Thyroid gland (tissue), 4 donors: ENCODE data around the gene BHLHA9.

Source experiments
- POLR2A ChIP-seq, 2 donors: fragments of 450-650 bp; IDR thresholded peaks; one replicate each; pipeline ENCODE4 v1.6.1; 2017; ENCODE audit warnings: antibody characterized with exemption in 2 of 2, mild to moderate bottlenecking in 2 of 2, moderate library complexity in 1 of 2
- TF ChIP-seq, protein P1 (sequence below), 6 experiments: fragments of 200-600 bp in 3 of 6; fragments of 450-650 bp in 3 of 6; sonication (generic) in 3 of 6; IDR thresholded peaks; one replicate each; pipeline ENCODE4 v1.5.1; 2016 to 2019; ENCODE audit warnings: antibody characterized with exemption in 6 of 6, mild to moderate bottlenecking in 2 of 6, inconsistent platforms in 1 of 6, moderate library complexity in 1 of 6

DNA sequence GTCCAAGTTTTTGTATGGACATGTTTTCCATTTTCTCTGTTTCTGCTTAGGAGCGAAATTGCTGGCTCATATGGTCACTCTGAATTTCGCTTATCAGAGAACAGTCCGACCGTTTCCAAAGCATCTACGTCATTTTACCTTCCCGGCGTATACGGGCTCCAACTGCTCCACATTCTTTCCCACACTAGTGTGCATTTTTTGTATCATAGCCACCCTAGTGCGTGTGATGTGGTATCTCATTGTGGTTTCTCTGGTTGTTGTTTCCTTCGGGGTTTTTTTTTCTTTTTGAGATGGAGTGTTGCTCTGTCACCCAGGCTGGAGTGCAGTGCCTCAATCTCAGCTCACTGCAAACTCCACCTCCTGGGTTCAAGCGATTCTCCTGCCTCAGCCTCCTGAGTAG, 31.0 kb upstream of the BHLHA9 start:
- TF ChIP-seq, protein P1, sequence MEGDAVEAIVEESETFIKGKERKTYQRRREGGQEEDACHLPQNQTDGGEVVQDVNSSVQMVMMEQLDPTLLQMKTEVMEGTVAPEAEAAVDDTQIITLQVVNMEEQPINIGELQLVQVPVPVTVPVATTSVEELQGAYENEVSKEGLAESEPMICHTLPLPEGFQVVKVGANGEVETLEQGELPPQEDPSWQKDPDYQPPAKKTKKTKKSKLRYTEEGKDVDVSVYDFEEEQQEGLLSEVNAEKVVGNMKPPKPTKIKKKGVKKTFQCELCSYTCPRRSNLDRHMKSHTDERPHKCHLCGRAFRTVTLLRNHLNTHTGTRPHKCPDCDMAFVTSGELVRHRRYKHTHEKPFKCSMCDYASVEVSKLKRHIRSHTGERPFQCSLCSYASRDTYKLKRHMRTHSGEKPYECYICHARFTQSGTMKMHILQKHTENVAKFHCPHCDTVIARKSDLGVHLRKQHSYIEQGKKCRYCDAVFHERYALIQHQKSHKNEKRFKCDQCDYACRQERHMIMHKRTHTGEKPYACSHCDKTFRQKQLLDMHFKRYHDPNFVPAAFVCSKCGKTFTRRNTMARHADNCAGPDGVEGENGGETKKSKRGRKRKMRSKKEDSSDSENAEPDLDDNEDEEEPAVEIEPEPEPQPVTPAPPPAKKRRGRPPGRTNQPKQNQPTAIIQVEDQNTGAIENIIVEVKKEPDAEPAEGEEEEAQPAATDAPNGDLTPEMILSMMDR (IDR thresholded peaks at IDR 0.05) = no peak
- no peak for TF ChIP-seq POLR2A (IDR thresholded peaks at IDR 0.05)
